Cardiac muscle cell (in vitro differentiated cells and primary cell): Measurements from ENCODE around the gene GLB1L3. TPM values are rescaled to one million over a fixed set of nuclear protein-coding genes. Genes with fewer than 3 reads are reported as not detected.

Experiments used
- DNase-seq, 2 donors: peaks; one replicate each; pipeline versions ENCODE4 v3.0.0 to v3.0.0-alpha.2; 2010 to 2017; ENCODE audit warnings: low read depth in 1 of 2, low spot score in 1 of 2
- H3K27ac ChIP-seq: fragments of 200-600 bp; sonication (generic); 2 replicates; pipeline ENCODE4 v1.5.1; 2016
- H3K27me3 ChIP-seq: fragments of 200-600 bp; sonication (generic); 2 replicates; pipeline ENCODE4 v1.6.0; 2016; ENCODE audit warnings: control low read depth
- H3K36me3 ChIP-seq: fragments of 200-600 bp; sonication (generic); 2 replicates; pipeline ENCODE4 v1.5.1; 2016; ENCODE audit warnings: control low read depth
- H3K4me1 ChIP-seq: fragments of 200-600 bp; sonication (generic); 2 replicates; pipeline ENCODE4 v1.8.1; 2017; ENCODE audit warnings: low read depth, mild to moderate bottlenecking, mixed run types
- H3K4me3 ChIP-seq: fragments of 200-600 bp; sonication (generic); 2 replicates; pipeline ENCODE4 v1.5.1; 2016; ENCODE audit warnings: mild to moderate bottlenecking
- H3K9me3 ChIP-seq: fragments of 200-600 bp; sonication (generic); 2 replicates; pipeline ENCODE4 v1.5.1; 2017; ENCODE audit warnings: low read depth, mild to moderate bottlenecking, control low read depth
- polyA plus RNA-seq: library from polyadenylated mRNA; unstranded; fragments of >200 nt; fragmentation: Nextera tagmentation; extraction: Ambion mirVana; gene quantifications from 2 replicates; pipeline ENCODE4 v1.2.1, GENCODE V29; 2016
- total RNA-seq: library from RNA; depleted of rRNA; stranded (reverse); fragments of >200 nt; gene quantifications from 2 replicates; pipeline ENCODE4 v1.2.3, GENCODE V29; 2016
- TF ChIP-seq, protein P1 (sequence below): IDR thresholded peaks from 2 replicates; pipeline ENCODE4 v1.5.1; 2012; ENCODE audit warnings: low read depth, mild to moderate bottlenecking, low read length

The GLB1L3 gene
- total and polyA plus RNA-seq, 2 experiments from 2014 or later: not detected

DNA sequence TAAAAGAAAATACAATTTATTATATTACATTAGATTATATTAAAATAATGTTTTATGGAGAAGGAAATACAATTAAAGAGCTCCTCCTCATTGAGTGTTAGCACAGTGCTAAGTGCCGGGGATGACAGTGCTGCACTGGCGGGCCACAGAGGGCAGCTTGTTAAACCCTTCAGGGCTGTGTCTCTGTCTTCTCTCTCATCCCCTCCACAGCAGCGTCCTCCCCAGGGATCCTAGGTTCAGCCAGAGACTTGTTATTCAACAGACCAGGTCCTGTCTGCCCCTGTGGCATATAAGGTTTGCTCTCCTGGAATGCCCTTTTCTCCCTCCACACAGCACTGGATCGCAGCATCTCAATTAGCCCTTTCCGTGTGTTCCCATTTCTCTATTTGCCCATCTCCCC, 37.2 kb upstream of the GLB1L3 start:
- TF ChIP-seq, protein P1, sequence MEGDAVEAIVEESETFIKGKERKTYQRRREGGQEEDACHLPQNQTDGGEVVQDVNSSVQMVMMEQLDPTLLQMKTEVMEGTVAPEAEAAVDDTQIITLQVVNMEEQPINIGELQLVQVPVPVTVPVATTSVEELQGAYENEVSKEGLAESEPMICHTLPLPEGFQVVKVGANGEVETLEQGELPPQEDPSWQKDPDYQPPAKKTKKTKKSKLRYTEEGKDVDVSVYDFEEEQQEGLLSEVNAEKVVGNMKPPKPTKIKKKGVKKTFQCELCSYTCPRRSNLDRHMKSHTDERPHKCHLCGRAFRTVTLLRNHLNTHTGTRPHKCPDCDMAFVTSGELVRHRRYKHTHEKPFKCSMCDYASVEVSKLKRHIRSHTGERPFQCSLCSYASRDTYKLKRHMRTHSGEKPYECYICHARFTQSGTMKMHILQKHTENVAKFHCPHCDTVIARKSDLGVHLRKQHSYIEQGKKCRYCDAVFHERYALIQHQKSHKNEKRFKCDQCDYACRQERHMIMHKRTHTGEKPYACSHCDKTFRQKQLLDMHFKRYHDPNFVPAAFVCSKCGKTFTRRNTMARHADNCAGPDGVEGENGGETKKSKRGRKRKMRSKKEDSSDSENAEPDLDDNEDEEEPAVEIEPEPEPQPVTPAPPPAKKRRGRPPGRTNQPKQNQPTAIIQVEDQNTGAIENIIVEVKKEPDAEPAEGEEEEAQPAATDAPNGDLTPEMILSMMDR: no peak
- DNase-seq: no peak
- no peaks in the 10 kb centered on the region for H3K27me3 ChIP-seq
- no peaks in the 10 kb centered on the region for H3K9me3 ChIP-seq
- H3K4me1 ChIP-seq: no peaks in the 10 kb centered on the region
- H3K27ac ChIP-seq: no peak overlapping the region
- H3K36me3 ChIP-seq: peaks cover 8% of the 10 kb centered on the region
- no peak overlapping the region for H3K4me3 ChIP-seq

DNA sequence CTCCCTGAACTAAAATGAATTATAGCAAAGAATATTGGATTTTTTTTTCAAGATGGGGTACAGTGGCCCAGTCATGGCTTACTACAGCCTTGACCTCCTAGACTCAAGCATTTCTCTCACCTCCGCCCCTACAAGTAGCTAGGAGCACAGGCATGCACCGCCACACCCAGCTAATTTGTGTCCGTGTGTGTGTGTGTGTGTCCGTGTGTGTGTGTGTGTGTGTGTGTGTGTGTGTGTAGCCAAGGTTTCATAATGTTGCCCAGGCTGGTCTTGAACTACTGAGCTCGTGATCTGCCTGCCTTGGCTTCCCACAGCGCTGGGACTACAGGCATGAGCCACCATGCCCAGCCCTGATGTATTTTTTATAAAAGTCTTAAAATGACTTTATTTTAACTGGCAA, 35.6 kb upstream of the GLB1L3 start:
- DNase-seq: no peak
- Histone ChIP-seq H3K4me1 (no peaks in the 10 kb centered on the region), H3K27ac (no peak overlapping the region), H3K4me3 (no peak overlapping the region), H3K9me3 (no peaks in the 10 kb centered on the region), H3K36me3 (peaks cover 18% of the 10 kb centered on the region), H3K27me3 (no peaks in the 10 kb centered on the region)
- TF ChIP-seq, protein P1: no peak

DNA sequence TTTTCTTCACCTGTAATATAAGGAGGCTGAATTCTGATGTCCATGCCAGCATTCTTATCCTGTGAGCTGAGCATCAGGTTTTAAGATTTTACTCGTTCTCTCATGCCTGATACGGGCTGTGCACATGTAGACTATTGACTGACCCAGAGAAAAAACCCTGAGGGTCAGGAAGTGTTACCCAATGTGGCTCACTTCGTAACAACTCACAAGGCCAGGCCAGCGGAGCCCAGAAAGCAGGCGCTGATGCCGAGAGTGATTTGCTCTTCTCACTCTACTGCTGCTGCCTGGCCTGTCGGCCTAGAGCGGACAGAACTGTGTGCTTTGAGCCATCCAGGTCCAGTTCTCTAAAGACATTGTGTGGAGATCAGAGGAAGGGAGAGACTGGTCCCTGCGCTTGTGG, 33.8 kb upstream of the GLB1L3 start:
- Histone ChIP-seq H3K36me3 (peaks cover 18% of the 10 kb centered on the region), H3K9me3 (no peaks in the 10 kb centered on the region), H3K4me1 (no peaks in the 10 kb centered on the region), H3K4me3 (no peak overlapping the region), H3K27me3 (no peaks in the 10 kb centered on the region), H3K27ac (no peak overlapping the region)
- DNase-seq: no peak
- TF ChIP-seq, protein P1: no peak

DNA sequence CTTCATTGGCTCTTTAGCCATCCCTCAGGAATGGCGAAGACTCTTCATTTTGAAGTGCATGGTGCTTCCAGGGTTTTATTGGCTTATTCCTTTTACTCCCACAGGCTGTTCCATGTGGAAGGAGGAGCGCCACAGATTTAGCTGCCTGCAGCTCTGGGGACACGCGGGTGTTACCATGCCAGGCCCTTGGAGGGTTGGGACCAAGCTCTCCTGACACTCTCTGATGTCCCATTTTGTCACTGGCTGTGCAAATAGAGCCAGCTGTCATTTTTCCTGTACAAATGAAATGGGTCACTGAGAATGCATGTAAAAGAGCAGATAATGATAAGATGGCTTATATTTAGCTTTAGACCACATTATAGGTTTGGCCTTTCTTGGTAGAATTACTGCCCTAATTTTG, 32.3 kb upstream of the GLB1L3 start:
- Histone ChIP-seq H3K4me1 (no peaks in the 10 kb centered on the region), H3K9me3 (no peaks in the 10 kb centered on the region), H3K27ac (no peak overlapping the region), H3K36me3 (peaks cover 27% of the 10 kb centered on the region), H3K27me3 (no peaks in the 10 kb centered on the region), H3K4me3 (no peak overlapping the region)
- no peak for DNase-seq
- TF ChIP-seq, protein P1: no peak

DNA sequence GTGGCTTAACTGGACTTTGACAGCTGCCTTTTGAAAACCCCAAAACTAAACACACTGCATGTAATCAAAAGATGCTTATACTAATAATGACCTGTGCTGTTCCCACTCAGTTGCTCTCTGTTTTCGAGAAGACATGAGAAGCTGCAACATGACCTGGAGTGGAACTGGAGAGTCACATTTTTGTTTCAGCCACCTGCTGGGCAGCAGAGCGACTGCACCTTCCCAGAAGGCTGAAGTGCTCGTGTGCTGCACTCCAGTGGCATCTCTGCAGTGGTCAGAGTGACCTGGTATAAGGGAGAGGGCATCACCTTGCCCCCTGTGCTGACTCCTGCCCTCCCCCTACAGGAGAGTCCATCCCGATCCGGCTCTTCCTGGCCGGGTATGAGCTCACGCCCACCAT, 31.6 kb upstream of the GLB1L3 start:
- DNase-seq: peak; percentile 17 to 34

More for the DNA sequence above, 31.6 kb upstream of the GLB1L3 start:
- TF ChIP-seq, protein P1: peak; percentile 48
- Histone ChIP-seq H3K36me3 (peaks cover 31% of the 10 kb centered on the region), H3K4me1 (no peaks in the 10 kb centered on the region), H3K27ac (no peak overlapping the region), H3K4me3 (no peak overlapping the region), H3K9me3 (no peaks in the 10 kb centered on the region), H3K27me3 (no peaks in the 10 kb centered on the region)
